ENCODE measurements around the gene ADAMTS2.

ADAMTS2 gene

DNA sequence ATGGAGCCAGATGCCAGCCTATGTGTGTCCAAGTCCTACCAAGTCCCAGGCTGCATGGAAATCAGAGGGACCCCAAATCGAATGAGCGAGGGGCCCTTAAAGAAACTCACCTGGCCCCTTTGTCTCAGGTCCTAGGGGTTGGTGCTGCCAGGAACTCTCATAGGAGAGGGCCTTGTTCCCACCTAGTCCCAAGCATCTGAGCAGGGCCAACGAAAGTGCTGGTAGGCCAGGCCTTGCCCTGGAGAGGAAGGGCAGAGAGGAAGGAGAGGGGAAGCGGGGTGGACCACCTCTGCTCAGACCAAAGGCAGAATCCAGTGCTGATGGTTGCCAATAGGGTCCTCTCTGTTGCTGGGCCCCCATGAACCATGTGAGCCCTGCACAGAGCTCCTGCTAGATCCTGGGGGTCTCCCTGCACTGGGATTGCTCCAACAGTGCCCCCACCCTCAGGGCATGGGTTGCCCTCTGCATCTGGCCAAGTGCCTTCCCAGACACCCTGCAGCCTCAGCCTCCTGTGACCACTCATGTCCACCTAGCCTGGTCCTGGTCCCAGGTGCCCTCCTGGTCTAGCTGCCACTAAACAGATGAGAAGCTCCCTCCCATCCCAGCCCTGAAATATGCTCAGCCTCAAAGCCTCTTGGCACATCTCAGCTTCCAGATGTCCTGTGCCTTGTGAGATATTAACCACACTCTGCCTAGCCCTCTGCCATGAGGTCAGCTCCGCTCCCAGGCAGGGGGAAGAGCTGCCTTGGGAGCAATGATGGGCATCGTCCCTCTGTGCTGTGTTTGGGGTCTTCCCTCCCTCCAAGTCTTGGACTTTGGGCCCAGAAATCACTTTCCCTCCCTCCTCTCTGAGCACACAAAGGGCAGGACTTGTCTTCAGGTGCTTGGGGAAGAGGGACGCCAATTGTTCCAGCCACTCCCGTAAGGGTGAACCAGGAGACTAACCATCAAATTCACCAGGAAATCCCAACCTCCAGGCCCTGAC is 109.6 kb downstream of the ADAMTS2 start:
- DNase-seq (ENCODE audit: low spot score) (peak; percentile 47), ATAC-seq (ENCODE audit: low read depth) (no peak)
- no peaks in the 10 kb centered on the region for H3K36me3 ChIP-seq (ENCODE audit: low read depth)
- no peaks in the 10 kb centered on the region for H3K27me3 ChIP-seq (ENCODE audit: insufficient read depth, poor library complexity, severe bottlenecking)
- H3K9me3 ChIP-seq (ENCODE audit: severe bottlenecking): peaks cover 16% of the 10 kb centered on the region
- no peak overlapping the region for H3K4me3 ChIP-seq (ENCODE audit: severe bottlenecking)
- no peak for TF ChIP-seq CTCF (IDR thresholded peaks at IDR 0.05; ENCODE audit: poor library complexity, severe bottlenecking)
- no peak overlapping the region for H3K27ac ChIP-seq (ENCODE audit: poor library complexity, severe bottlenecking)
- no peaks in the 10 kb centered on the region for H3K4me1 ChIP-seq (ENCODE audit: insufficient read depth, poor library complexity, severe bottlenecking)

DNA sequence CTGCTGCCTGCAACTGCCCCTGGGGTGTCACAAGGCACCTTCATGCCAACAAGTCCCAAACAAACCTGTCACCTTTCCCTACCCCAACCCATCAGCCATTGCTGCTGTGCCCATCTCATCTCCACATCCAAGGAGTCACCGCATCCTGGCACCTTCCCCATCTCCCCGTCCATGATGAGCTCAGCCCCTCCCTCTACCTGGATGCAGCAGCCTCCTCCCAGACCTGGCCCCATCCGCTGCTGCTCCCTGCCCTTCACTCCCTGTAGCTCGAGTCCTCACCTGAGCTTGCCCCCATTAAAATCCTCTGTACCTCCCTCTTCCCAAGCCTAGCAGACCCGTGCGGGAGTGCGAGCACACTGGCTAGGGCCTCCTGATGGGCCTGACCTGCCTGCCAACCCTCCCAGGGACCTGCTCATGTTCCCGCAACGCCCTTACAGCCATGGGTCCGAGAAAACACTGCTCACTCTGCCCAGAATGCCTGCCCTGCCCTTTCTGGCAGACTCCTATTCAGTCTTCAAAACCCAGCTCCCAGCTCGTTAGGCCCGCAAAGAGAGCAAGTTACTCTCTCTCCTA is 110.6 kb downstream of the ADAMTS2 start:
- no peak for ATAC-seq (ENCODE audit: low read depth)
- peak; percentile 34 for DNase-seq (ENCODE audit: low spot score)

GRCh38 chr5:179233909-179234562 is 111.2 kb downstream of the ADAMTS2 start:
- Histone ChIP-seq H3K4me1 (ENCODE audit: insufficient read depth, poor library complexity, severe bottlenecking) (no peaks in the 10 kb centered on the region), H3K9me3 (ENCODE audit: severe bottlenecking) (peaks cover 16% of the 10 kb centered on the region), H3K4me3 (ENCODE audit: severe bottlenecking) (no peak overlapping the region), H3K36me3 (ENCODE audit: low read depth) (no peaks in the 10 kb centered on the region), H3K27ac (ENCODE audit: poor library complexity, severe bottlenecking) (no peak overlapping the region), H3K27me3 (ENCODE audit: insufficient read depth, poor library complexity, severe bottlenecking) (no peaks in the 10 kb centered on the region)
- peak; percentile 56 for DNase-seq (ENCODE audit: low spot score)
- no peak for TF ChIP-seq CTCF (IDR thresholded peaks at IDR 0.05; ENCODE audit: poor library complexity, severe bottlenecking)
- no peak for ATAC-seq (ENCODE audit: low read depth)

More for the DNA sequence above, 110.6 kb downstream of the ADAMTS2 start:
- H3K4me3 ChIP-seq (ENCODE audit: severe bottlenecking): no peak overlapping the region
- H3K27me3 ChIP-seq (ENCODE audit: insufficient read depth, poor library complexity, severe bottlenecking): no peaks in the 10 kb centered on the region
- TF ChIP-seq CTCF (IDR thresholded peaks at IDR 0.05; ENCODE audit: poor library complexity, severe bottlenecking): no peak
- H3K4me1 ChIP-seq (ENCODE audit: insufficient read depth, poor library complexity, severe bottlenecking): no peaks in the 10 kb centered on the region
- H3K9me3 ChIP-seq (ENCODE audit: severe bottlenecking): peaks cover 16% of the 10 kb centered on the region
- H3K27ac ChIP-seq (ENCODE audit: poor library complexity, severe bottlenecking): no peak overlapping the region
- H3K36me3 ChIP-seq (ENCODE audit: low read depth): no peaks in the 10 kb centered on the region

- Histone ChIP-seq H3K4me1 (ENCODE audit: insufficient read depth, poor library complexity, severe bottlenecking) (no peaks in the 10 kb centered on the region), H3K4me3 (ENCODE audit: severe bottlenecking) (no peak overlapping the region), H3K27ac (ENCODE audit: poor library complexity, severe bottlenecking) (no peak overlapping the region), H3K36me3 (ENCODE audit: low read depth) (no peaks in the 10 kb centered on the region), H3K27me3 (ENCODE audit: insufficient read depth, poor library complexity, severe bottlenecking) (no peaks in the 10 kb centered on the region), H3K9me3 (ENCODE audit: severe bottlenecking) (peaks cover 9% of the 10 kb centered on the region)
- ATAC-seq (ENCODE audit: low read depth) (no peak), DNase-seq (ENCODE audit: low spot score) (peak; percentile 32)
- TF ChIP-seq CTCF (IDR thresholded peaks at IDR 0.05; ENCODE audit: poor library complexity, severe bottlenecking): no peak
Observed at GRCh38 chr5:179232091-179232735, 113.0 kb downstream of the ADAMTS2 start.

Measured in RWPE2 (cell line).